Body of pancreas (tissue), 4 donors: ENCODE results near the gene SAG. TPM values are rescaled to one million over a fixed set of nuclear protein-coding genes. Genes with fewer than 3 reads are reported as not detected.

Experiments
- ATAC-seq: fragments of 150-250 bp; one replicate; pipeline ENCODE4 v1.9.1; 2016
- DNase-seq, 4 donors: peaks; one replicate each; pipeline ENCODE4 v3.0.0-alpha.2; 2019
- H3K27ac ChIP-seq, 4 donors: fragments of 200-600 bp; sonication (generic); 1 replicate in 3 of 4; 2 replicates in 1 of 4; pipeline versions ENCODE4 v1.5.1 to v1.6.1; 2016 to 2019; ENCODE audit warnings: mild to moderate bottlenecking in 1 of 4, mixed read lengths in 1 of 4, moderate library complexity in 1 of 4
- H3K27me3 ChIP-seq, 2 donors: fragments of 200-600 bp; sonication (generic); one replicate each; pipeline ENCODE4 v1.6.0; 2016; ENCODE audit warnings: mild to moderate bottlenecking in 1 of 2
- H3K36me3 ChIP-seq, 2 donors: fragments of 200-600 bp; sonication (generic); replicated peaks in 1 of 2; 2 replicates each; pipeline ENCODE4 v1.5.1; 2016; ENCODE audit warnings: low read depth in 2 of 2; ENCODE audit not compliant: insufficient read depth in 1 of 2
- H3K4me1 ChIP-seq: fragments of 200-600 bp; sonication (generic); one replicate; pipeline ENCODE4 v1.6.0; 2016
- H3K4me3 ChIP-seq, 2 donors: fragments of 200-600 bp; sonication (generic); 1 replicate in 1 of 2; 2 replicates in 1 of 2; pipeline ENCODE4 v1.5.1; 2016 to 2019
- H3K9me3 ChIP-seq, 3 donors: fragments of 200-600 bp; sonication (generic); 1 replicate in 2 of 3; 2 replicates in 1 of 3; pipeline ENCODE4 v1.5.1; 2016
- POLR2A ChIP-seq, 3 donors: fragments of 450-650 bp; IDR thresholded peaks; one replicate each; pipeline ENCODE4 v1.6.1; 2016; ENCODE audit warnings: antibody characterized with exemption in 3 of 3, mild to moderate bottlenecking in 2 of 3
- WGBS, 2 donors: methylation state at CpG; one replicate each; pipeline ENCODE4 v1.1.5; 2017; 5-methylcytosine and 5-hydroxymethylcytosine counted together
- intact Hi-C: fragments of 100-400 bp; cut with DNase I; formaldehyde crosslinking; loops from one replicate; pipeline ENCODE4 v1.15.1; 2023
- total RNA-seq, 2 donors: library from RNA; depleted of rRNA; stranded (reverse); fragments of >200 nt; gene quantifications; one replicate each; pipeline ENCODE4 v1.1.0, GENCODE V29; 2016
- TF ChIP-seq, protein P1 (sequence below), 7 experiments: fragments of 450-650 bp in 4 of 7; fragments of 200-600 bp in 3 of 7; sonication (generic) in 3 of 7; IDR thresholded peaks; one replicate each; pipeline ENCODE4 v1.5.1; 2016 to 2019; ENCODE audit warnings: antibody characterized with exemption in 7 of 7

Gene SAG
- total RNA-seq, 2 donors from 2014 or later = not detected

DNA sequence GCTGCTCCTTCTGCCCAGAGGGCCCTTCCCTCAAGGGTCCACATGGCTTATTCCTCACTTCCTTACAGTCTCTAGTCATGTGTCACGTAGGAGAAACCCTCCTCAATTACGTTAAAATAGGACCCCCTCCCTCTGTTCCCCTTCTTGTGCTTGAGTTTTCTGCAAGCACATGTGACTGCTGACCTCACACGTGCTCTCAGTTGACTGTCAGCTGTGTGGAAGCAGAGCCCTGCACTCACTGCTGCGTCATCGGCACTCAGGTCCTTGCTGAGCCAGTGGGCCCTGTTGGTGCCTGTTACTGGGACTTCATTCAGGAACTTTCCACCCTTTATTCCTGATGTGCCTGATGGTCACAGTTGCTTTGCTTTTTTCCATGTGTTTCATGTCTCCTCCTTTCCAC is 45.1 kb upstream of the SAG start:
- intact Hi-C loops = no loop called here
- Histone ChIP-seq H3K4me3 (no peak overlapping the region), H3K9me3 (no peaks in the 10 kb centered on the region), H3K27me3 (no peaks in the 10 kb centered on the region), H3K27ac (no peak overlapping the region), H3K36me3 (peaks cover 10 to 43% of the 10 kb centered on the region in 2 donors), H3K4me1 (no peaks in the 10 kb centered on the region)
- DNase-seq = no peak
- TF ChIP-seq POLR2A (IDR thresholded peaks at IDR 0.05) = no peak
- TF ChIP-seq, protein P1, sequence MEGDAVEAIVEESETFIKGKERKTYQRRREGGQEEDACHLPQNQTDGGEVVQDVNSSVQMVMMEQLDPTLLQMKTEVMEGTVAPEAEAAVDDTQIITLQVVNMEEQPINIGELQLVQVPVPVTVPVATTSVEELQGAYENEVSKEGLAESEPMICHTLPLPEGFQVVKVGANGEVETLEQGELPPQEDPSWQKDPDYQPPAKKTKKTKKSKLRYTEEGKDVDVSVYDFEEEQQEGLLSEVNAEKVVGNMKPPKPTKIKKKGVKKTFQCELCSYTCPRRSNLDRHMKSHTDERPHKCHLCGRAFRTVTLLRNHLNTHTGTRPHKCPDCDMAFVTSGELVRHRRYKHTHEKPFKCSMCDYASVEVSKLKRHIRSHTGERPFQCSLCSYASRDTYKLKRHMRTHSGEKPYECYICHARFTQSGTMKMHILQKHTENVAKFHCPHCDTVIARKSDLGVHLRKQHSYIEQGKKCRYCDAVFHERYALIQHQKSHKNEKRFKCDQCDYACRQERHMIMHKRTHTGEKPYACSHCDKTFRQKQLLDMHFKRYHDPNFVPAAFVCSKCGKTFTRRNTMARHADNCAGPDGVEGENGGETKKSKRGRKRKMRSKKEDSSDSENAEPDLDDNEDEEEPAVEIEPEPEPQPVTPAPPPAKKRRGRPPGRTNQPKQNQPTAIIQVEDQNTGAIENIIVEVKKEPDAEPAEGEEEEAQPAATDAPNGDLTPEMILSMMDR (IDR thresholded peaks at IDR 0.05) = no peak
- no peak for ATAC-seq
- 74 to 98% methylated on average over 5 of the region's 5 CpGs for WGBS, 2 donors

DNA sequence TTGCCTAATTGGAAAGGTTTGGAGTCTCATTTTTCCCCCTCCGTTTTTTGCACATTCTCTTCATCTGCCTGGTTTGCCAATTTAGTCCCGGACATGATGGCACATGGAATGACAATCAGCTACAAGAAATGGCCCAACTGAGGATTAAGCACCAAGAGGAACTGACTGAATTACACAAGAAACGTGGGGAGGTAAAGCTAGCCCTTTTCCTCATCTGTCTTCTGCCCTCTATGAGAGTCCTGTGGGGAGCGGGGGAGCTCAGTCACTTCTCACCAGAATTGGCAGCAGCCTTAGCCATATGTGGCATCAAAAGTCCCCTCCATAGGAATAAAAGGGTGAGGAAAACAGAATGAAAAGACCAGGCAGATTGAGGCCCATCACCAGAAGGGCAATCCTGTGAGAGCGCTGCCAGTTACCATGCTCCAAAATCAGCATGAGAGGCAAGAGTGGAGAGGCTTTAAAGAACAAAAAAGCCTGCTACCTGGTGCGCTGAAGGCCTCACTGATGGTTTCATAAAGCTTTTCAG is 44.5 kb upstream of the SAG start:
- Histone ChIP-seq H3K4me3 (no peak overlapping the region), H3K4me1 (no peaks in the 10 kb centered on the region), H3K9me3 (no peaks in the 10 kb centered on the region), H3K36me3 (peaks cover 10 to 45% of the 10 kb centered on the region in 2 donors), H3K27me3 (no peaks in the 10 kb centered on the region), H3K27ac (no peak overlapping the region)
- intact Hi-C loops = no loop called here
- 84 to 90% methylated on average over 6 of the region's 6 CpGs for WGBS, 2 donors
- no peak for ATAC-seq
- DNase-seq = no peak
- TF ChIP-seq, protein P1 (IDR thresholded peaks at IDR 0.05) = no peak
- TF ChIP-seq POLR2A (IDR thresholded peaks at IDR 0.05) = no peak

DNA sequence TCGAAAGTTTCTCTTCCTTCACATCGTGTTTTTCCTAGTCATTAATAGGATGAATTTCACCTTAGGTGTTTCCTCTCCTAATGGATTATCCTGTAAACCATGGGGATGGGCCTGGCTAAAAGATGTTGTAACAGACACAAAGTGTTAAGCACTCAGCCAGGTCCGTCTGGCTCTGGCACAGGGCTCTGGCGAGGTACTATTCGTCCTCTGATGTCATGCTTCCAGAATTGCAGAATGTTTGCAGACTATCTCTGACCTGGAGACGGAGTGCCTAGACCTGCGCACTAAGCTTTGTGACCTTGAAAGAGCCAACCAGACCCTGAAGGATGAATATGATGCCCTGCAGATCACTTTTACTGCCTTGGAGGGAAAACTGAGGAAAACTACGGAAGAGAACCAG is 42.9 kb upstream of the SAG start:
- ATAC-seq (no peak), DNase-seq (no peak)
- Histone ChIP-seq H3K9me3 (no peaks in the 10 kb centered on the region), H3K36me3 (peaks cover 10 to 42% of the 10 kb centered on the region in 2 donors), H3K4me1 (no peaks in the 10 kb centered on the region), H3K4me3 (no peak overlapping the region), H3K27ac (no peak overlapping the region), H3K27me3 (no peaks in the 10 kb centered on the region)
- intact Hi-C loops = no loop called here
- WGBS, 2 donors = 73 to 82% methylated on average over 8 of the region's 8 CpGs
- no peak for TF ChIP-seq POLR2A (IDR thresholded peaks at IDR 0.05)
- TF ChIP-seq, protein P1 (IDR thresholded peaks at IDR 0.05) = no peak

DNA sequence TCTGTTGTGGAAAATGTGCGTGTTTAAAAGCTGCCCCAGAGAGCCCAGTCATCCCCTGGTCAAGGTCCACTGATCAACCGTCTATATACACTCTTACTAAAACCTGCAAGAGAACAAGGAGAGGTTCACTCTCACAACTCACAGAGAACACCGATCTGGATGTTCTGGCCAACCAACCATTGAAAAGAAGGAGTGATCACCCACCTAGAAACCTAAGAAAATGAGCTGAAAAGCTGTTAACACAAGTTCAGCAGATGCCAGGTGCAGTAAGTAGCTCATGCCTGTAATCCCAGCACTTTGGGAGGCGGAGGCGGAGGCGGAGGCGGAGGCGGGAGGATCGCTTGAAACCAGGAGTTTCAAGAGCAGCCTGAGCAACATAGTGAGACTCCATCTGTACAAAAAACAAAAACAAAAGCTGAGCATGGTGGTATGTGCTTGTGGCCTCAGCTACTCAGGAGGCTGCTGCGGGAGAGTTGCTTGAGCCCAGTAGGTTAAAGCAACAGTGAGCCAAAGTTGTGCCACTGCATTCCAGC is 41.7 kb upstream of the SAG start:
- H3K27ac ChIP-seq = no peak overlapping the region
- DNase-seq (no peak), ATAC-seq (no peak)
- intact Hi-C loops = no loop called here
- WGBS, 2 donors = 91 to 93% methylated on average over 10 of the region's 10 CpGs
- peaks cover 8% of the 10 kb centered on the region for H3K4me1 ChIP-seq
- no peak overlapping the region for H3K4me3 ChIP-seq
- H3K27me3 ChIP-seq = no peaks in the 10 kb centered on the region
- H3K9me3 ChIP-seq = no peaks in the 10 kb centered on the region
- peaks cover 10 to 35% of the 10 kb centered on the region in 2 donors for H3K36me3 ChIP-seq
- no peak for TF ChIP-seq POLR2A (IDR thresholded peaks at IDR 0.05)
- TF ChIP-seq, protein P1 (IDR thresholded peaks at IDR 0.05) = no peak

DNA sequence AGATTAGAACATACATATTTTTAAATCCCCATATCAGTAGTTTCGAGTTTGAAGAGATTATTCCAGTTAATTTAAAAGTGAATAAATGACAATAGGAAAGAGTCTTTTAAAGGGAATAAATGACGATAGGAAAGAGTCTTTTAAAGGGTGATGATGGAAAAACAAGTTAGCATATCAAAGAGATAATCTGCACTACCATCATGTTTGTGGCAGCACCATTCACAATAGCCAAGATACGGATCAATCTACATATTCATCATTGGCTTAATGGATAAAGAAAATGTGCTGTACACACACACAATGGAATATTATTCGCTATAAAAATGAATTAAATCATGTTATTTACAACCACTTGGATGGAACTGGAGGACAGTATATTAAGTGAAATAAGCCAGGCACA is 41.1 kb upstream of the SAG start:
- H3K4me1 ChIP-seq = peaks cover 14% of the 10 kb centered on the region
- no peak overlapping the region for H3K4me3 ChIP-seq
- no peak for DNase-seq
- no peak overlapping the region for H3K27ac ChIP-seq
- TF ChIP-seq, protein P1 (IDR thresholded peaks at IDR 0.05) = no peak
- no peak for TF ChIP-seq POLR2A (IDR thresholded peaks at IDR 0.05)
- peaks cover 10 to 35% of the 10 kb centered on the region in 2 donors for H3K36me3 ChIP-seq
- WGBS, 2 donors = 88 to 95% methylated on average over 4 of the region's 4 CpGs
- intact Hi-C loops = no loop called here
- no peaks in the 10 kb centered on the region for H3K27me3 ChIP-seq
- no peaks in the 10 kb centered on the region for H3K9me3 ChIP-seq
- ATAC-seq = no peak
